Type B pancreatic cell (in vitro differentiated cells): ENCODE results near the gene CC2D2A. TPM values are rescaled to one million over a fixed set of nuclear protein-coding genes. Genes with fewer than 3 reads are reported as not detected.

Source experiments
- DNase-seq: peaks from one replicate; pipeline ENCODE4 v3.0.0; 2021; ENCODE audit warnings: mixed read lengths; ENCODE audit not compliant: unreplicated experiment; ENCODE audit errors: extremely low spot score
- H3K27ac Mint-ChIP-seq: 2 replicates; pipeline ENCODE4 v1.8.0; 2021; ENCODE audit warnings: mild to moderate bottlenecking, mixed read lengths
- H3K27me3 Mint-ChIP-seq: 2 replicates; pipeline ENCODE4 v1.8.0; 2021; ENCODE audit warnings: mixed read lengths
- H3K36me3 Mint-ChIP-seq: 2 replicates; pipeline ENCODE4 v1.8.0; 2021; ENCODE audit warnings: mixed read lengths
- H3K4me1 Mint-ChIP-seq: one replicate; pipeline ENCODE4 v1.8.0; 2021; ENCODE audit warnings: mixed read lengths; ENCODE audit not compliant: unreplicated experiment
- H3K4me3 Mint-ChIP-seq: 2 replicates; pipeline ENCODE4 v1.8.0; 2021; ENCODE audit warnings: mild to moderate bottlenecking, mixed read lengths
- H3K9me3 Mint-ChIP-seq: 2 replicates; pipeline ENCODE4 v1.8.0; 2021; ENCODE audit warnings: mixed read lengths
- CTCF ChIP-seq: fragments of 200-600 bp; sonication (generic); conservative IDR thresholded peaks from 2 replicates; pipeline ENCODE4 v1.5.0; 2021; ENCODE audit warnings: antibody characterized with exemption, mild to moderate bottlenecking
- total RNA-seq: library from RNA; stranded (reverse); gene quantifications from 2 replicates; pipeline ENCODE4 v1.2.1, GENCODE V29; 2021; ENCODE audit warnings: low replicate concordance

Gene CC2D2A
- total RNA-seq, 1 donor from 2014 or later: 27.8 TPM

DNA sequence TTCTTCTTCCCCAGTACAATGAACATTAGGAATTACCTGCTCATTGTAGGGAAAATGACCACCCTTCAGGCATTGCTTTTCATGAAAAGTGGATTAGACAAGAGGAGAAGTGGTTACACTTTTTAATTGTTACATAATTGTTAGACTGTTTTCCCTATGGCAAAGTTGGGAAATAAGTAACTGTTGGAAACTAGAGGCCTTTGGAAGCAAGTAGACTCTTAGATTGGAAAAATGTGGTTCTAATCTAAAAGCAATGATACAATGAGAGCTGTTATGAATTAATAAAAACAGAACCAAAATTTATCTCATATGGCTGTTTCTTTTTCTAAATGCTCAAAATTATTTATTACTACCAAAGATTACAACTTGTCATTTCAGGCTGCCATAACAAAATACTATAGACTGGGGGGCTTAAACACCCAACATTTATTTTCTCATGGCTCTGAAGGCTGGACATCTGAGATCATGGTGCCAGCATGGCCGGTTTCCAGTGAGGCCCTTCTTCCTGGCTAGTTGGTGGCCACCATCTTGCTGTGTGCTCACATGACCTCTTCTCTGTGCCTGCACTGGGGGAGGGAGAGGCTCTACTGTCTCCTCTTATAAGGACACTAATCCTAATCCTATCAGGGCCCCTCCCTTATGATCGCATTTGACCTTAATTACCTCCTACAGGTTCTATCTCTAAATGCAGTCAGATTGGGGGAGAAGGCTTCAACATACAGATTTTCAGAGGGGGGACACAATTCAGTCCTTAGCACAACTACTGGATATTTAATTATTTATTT lies 12.5 kb downstream of the CC2D2A start:
- Mint-ChIP-seq H3K27ac (no peak overlapping the region), H3K36me3 (peaks cover 57% of the 10 kb centered on the region), H3K9me3 (peaks cover 15% of the 10 kb centered on the region), H3K27me3 (no peaks in the 10 kb centered on the region), H3K4me1 (peaks cover 6% of the 10 kb centered on the region), H3K4me3 (no peak overlapping the region)
- TF ChIP-seq CTCF: no peak
- no peak for DNase-seq

DNA sequence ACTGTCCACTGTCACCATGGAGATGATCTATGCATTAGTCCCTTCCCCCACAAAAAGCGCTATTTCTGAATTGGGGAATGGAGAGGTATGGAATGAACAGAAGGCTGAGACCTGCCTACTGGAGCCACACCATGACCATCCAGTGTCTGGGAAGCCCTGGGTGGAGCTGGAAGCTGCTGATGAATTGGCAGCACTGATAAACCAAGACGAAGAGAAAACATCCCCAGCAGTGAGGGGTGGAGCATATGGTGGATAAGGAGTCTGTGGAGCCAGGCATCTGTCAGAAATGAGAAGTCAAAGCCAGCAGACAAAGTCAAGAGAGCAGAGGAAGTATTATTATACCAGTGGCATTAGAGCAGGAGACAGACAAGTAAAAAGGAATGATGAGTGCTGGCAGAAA lies 13.2 kb downstream of the CC2D2A start:
- peaks cover 58% of the 10 kb centered on the region for H3K36me3 Mint-ChIP-seq
- H3K27ac Mint-ChIP-seq: no peak overlapping the region
- no peaks in the 10 kb centered on the region for H3K27me3 Mint-ChIP-seq
- H3K4me1 Mint-ChIP-seq: peaks cover 6% of the 10 kb centered on the region
- H3K9me3 Mint-ChIP-seq: peaks cover 15% of the 10 kb centered on the region
- no peak for TF ChIP-seq CTCF
- no peak overlapping the region for H3K4me3 Mint-ChIP-seq
- no peak for DNase-seq

DNA sequence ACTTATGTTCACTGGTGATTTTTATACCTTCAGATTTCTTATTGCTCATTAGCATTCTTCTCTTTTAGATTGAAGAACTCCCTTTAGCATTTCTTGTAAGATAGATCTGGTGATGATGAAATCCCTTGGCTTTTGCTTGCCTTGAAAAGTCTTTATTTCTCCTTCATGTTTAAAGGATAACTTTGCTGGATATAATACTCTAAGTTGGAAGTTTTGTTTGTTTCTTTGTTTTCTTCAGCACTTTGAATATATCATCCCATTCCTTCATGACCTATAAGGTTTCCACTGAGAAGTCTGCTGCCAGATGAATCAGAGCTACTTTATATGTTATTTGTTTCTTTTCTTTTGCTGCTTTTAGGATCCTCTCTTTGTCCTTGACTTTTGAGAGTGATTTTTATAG lies 18.5 kb downstream of the CC2D2A start:
- Mint-ChIP-seq H3K4me3 (no peak overlapping the region), H3K36me3 (peaks cover 75% of the 10 kb centered on the region), H3K4me1 (peaks cover 5% of the 10 kb centered on the region), H3K27ac (no peak overlapping the region), H3K9me3 (peaks cover 30% of the 10 kb centered on the region), H3K27me3 (no peaks in the 10 kb centered on the region)
- no peak for TF ChIP-seq CTCF
- DNase-seq: no peak

- Mint-ChIP-seq H3K36me3 (peaks cover 73% of the 10 kb centered on the region), H3K27me3 (no peaks in the 10 kb centered on the region), H3K9me3 (peaks cover 28% of the 10 kb centered on the region), H3K27ac (no peak overlapping the region), H3K4me3 (no peak overlapping the region), H3K4me1 (peaks cover 5% of the 10 kb centered on the region)
- DNase-seq: no peak
- no peak for TF ChIP-seq CTCF
Observed at GRCh38 chr4:15488658-15489470, 19.2 kb downstream of the CC2D2A start.

DNA sequence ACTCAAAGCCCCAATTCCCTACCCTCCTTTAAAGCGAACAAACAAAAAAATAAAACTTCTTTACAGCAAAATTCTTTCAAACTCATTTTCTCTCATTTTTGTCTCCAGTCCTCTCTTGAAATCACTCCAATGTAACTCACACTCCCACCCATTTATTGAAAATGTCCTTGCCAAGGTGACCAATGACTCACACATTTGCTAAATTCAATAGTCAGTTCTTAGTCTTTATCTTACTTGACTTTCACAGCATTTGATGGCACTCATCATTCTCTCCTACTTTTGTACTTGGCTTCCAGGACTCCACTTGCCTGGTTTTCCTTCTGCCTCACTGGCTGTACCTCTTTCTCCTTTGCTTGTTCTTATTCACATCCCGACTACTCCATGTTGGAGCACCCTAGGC lies 19.9 kb downstream of the CC2D2A start:
- no peak for TF ChIP-seq CTCF
- DNase-seq: no peak
- H3K27me3 Mint-ChIP-seq: no peaks in the 10 kb centered on the region
- H3K9me3 Mint-ChIP-seq: peaks cover 21% of the 10 kb centered on the region
- no peak overlapping the region for H3K27ac Mint-ChIP-seq
- H3K4me1 Mint-ChIP-seq: peaks cover 5% of the 10 kb centered on the region
- H3K36me3 Mint-ChIP-seq: peaks cover 66% of the 10 kb centered on the region
- no peak overlapping the region for H3K4me3 Mint-ChIP-seq
